Mucosa of stomach (tissue), 1 donor: ENCODE measurements around the gene SSC5D.

Source experiments
- H3K27me3 ChIP-seq: one replicate; pipeline ENCODE4 v1.7.0; 2013; ENCODE audit warnings: mild to moderate bottlenecking, low read length; ENCODE audit not compliant: control insufficient read depth, insufficient read depth
- H3K36me3 ChIP-seq: one replicate; pipeline ENCODE4 v1.7.0; 2013; ENCODE audit warnings: low read length; ENCODE audit not compliant: control insufficient read depth, insufficient read depth
- H3K4me1 ChIP-seq: one replicate; pipeline ENCODE4 v1.7.0; 2013; ENCODE audit warnings: mild to moderate bottlenecking, low read length; ENCODE audit not compliant: control insufficient read depth, insufficient read depth
- H3K4me3 ChIP-seq: one replicate; pipeline ENCODE4 v1.7.0; 2013; ENCODE audit warnings: low read length
- H3K9ac ChIP-seq: one replicate; pipeline ENCODE4 v1.7.0; 2013; ENCODE audit warnings: mild to moderate bottlenecking, low read length, moderate library complexity
- H3K9me3 ChIP-seq: one replicate; pipeline ENCODE4 v1.7.0; 2013; ENCODE audit warnings: mild to moderate bottlenecking, low read length, moderate library complexity; ENCODE audit not compliant: control insufficient read depth
- donor health status: Pancreatic carcinoma.

Gene SSC5D

DNA sequence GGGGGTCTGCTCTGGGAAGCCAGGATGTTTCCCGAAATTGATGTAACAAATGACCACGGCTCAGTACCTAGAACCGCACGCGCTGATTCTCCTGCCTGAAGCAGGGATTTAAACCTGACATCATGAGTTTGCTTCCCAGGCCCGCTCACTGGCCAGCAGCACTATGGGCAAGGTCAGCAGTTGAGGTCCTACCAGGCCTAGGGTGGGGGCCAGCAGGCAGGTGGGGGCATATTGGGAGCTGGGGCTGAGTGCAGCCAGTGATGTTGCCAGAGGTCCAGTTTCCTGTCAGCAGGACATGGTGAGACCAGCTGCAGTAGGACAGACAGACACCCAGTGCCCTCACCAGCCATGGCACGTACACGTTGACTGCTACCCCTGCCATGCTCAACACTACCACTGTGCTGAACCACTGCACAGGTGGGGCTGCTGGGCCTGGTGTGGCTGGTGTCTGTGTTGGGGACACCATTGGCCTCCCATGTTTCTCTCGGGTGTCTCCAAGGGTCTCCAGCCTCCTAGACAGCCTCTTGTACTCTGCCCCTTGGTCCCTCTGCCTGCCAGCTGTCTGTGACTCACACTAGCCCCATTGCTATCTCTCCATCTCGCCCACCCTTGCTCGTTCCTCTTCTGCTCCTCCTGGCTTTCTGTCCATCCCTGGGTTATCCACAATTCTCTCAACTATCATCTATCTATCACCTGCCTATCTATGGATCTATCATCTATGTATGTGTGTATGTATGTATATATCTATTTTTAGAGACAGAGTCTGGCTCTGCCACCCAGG lies 22.6 kb upstream of the SSC5D start:
- Histone ChIP-seq H3K9me3 (no peaks in the 10 kb centered on the region), H3K4me1 (peaks cover 22% of the 10 kb centered on the region), H3K4me3 (no peak overlapping the region), H3K27me3 (peaks cover 4% of the 10 kb centered on the region), H3K36me3 (no peaks in the 10 kb centered on the region), H3K9ac (no peak overlapping the region)

DNA sequence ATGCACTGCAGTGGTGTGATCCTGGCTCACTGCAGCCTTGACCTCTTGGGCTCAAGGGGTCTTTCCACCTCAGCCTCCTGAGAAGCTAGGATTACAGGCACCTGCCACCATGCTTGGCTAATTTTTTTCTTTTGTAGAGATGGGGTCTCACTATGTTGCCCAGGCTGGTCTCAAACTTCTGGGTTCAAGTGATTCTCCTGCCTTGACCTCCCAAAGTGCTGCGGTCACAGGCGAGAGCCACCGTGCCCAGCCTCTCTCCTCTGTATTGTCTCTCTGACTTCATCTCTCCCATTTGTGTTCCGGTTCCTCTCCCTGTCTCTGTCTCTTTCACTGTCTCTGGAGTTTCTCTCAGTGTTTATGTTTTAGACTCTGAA lies 22.0 kb upstream of the SSC5D start:
- Histone ChIP-seq H3K27me3 (peaks cover 4% of the 10 kb centered on the region), H3K4me1 (peaks cover 16% of the 10 kb centered on the region), H3K36me3 (no peaks in the 10 kb centered on the region), H3K9me3 (no peaks in the 10 kb centered on the region), H3K9ac (no peak overlapping the region), H3K4me3 (no peak overlapping the region)

DNA sequence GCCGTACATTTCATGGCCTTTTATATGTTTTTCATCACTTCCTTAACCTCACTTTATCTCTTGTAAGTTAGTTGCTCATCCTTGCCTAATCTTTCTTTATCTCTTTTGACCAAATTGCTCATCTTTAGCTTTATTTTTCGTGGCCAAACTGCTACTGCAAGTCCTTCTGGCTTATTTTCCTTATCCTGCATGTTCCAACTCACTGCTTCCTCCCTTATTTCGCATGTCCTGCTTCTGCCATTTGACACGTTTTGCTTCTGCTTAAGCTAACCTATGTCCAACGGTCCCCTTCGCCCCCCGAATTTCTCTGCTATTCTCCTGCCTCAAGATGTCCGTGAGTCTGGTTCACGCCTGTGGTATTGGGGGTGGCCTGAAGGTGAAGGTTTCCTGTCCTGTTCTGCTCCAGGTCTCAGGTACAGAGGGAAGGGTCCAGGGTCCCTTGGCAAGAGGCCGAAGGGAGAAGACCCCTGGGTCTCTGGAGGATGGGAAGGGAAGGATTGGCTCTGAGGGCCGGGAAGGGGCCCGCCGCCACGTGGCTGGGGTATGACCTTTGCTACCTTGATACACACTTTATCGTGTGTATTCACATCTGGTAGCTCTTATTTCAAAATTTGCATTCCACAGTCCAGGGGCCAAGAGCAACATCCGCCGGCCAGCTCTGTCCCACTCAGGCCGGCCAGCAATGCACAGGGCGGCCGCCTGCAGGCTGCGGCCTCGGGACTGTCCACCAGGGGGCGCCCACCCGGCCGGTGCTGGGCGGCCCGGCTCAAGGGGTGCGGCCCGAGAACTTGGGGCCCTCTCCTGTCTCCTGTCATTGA lies 20.8 kb upstream of the SSC5D start:
- Histone ChIP-seq H3K36me3 (no peaks in the 10 kb centered on the region), H3K9me3 (no peaks in the 10 kb centered on the region), H3K4me3 (no peak overlapping the region), H3K4me1 (peaks cover 13% of the 10 kb centered on the region), H3K9ac (peak overlapping the region; percentile 28), H3K27me3 (peaks cover 4% of the 10 kb centered on the region)

DNA sequence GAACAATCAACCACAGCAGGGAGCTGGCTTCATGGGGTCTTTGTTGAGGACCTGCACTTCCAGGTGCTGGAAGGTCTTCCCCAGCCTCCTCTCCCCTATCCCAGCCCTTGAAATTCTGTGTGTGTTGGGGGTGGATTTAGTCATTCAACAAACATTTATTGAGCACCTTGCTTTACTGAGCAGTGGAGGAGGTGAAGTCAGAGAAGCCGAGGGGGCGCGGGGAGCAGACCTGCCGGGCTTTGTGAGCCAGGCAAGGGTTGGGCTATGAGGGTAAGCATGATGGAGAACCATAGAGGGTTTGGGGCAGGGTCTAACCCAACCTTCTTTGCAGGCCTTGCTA lies 20.2 kb upstream of the SSC5D start:
- Histone ChIP-seq H3K9ac (peak overlapping the region; percentile 28), H3K4me1 (peaks cover 13% of the 10 kb centered on the region), H3K27me3 (peaks cover 2% of the 10 kb centered on the region), H3K4me3 (no peak overlapping the region), H3K9me3 (no peaks in the 10 kb centered on the region), H3K36me3 (no peaks in the 10 kb centered on the region)

DNA sequence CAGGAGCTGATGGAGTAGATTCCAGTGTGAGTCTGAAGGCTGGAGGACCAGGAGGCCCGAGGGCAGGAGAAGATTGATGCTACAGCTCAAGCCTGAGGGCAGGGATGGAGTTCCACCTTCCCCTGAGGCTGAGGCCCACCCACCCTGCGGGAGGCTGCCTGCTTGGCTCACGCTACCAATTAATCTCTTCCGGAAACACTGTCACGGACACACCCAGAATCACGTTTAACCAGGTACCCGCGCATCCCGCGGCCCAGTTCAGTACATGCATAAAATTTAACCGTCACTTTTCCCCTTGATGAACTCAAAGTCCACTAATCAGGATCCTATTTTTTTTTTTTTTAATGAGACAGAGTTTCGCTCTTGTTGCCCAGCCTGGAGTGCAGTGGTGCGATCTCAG lies 17.0 kb upstream of the SSC5D start:
- no peak overlapping the region for H3K9ac ChIP-seq
- no peaks in the 10 kb centered on the region for H3K36me3 ChIP-seq
- no peaks in the 10 kb centered on the region for H3K27me3 ChIP-seq

DNA sequence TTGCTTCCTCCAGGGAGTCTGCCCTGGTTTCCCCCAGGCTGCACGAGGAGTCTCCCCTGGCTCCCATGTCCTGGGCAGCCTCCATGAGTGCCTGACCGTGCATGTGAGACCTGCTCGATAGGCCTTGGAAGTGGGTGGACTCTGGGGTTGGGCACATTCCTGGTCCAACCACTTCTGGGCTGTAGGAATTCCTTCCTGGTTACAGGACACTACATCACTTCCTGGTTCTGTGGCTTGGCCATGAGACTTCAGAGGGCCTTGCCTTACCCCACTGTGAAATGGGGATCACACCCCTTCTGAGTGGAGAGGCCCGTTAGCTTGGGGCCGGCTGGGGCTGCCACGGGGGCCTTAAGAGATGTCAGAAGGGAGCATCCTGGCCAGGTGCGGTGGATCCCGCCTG lies 15.8 kb upstream of the SSC5D start:
- H3K4me1 ChIP-seq, result peaks cover 20% of the 10 kb centered on the region
- H3K9me3 ChIP-seq, result no peaks in the 10 kb centered on the region
- no peaks in the 10 kb centered on the region for H3K36me3 ChIP-seq
- no peaks in the 10 kb centered on the region for H3K27me3 ChIP-seq
- no peak overlapping the region for H3K9ac ChIP-seq
- H3K4me3 ChIP-seq, result no peak overlapping the region

More for the DNA sequence above, 17.0 kb upstream of the SSC5D start:
- Histone ChIP-seq H3K9me3 (no peaks in the 10 kb centered on the region), H3K4me1 (peaks cover 20% of the 10 kb centered on the region), H3K4me3 (no peak overlapping the region)

DNA sequence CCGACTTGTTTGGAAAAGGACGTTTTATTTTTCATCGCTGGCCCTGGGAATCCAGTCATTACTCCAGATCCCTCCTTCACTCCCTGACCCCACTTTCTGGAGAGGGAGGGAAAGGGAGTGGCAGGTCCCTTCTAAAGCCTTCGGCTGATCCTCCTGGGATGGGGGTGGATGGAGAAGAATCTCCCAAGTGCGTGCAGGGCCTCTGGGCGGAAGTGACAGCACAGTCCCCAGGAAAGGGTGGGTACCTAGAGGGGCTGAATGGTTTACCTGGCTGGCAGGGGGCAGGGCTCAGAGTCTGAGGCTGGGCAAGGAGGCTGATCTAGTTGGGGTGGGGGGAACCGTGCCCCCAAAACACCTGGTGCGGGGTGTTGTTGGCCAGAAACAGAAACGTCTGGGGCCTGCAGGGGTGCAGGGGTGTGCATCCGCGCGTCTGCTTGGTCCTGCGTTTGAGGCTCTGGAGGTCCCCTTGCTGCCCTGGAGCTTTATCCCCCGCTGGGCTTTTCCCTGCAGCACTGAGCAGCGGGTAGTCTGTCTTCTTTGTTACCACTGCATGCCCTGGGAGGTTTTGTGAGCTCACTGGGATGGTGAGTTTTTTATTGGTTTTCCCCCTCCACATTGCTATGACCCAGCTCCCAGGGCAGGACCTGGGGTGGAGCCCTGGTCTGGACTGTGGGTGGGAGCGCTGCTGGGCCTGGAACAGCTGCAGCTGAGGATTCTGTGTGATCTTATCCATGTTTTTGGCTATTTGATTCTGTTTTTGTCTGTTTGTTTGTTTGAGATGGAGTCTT lies 14.8 kb upstream of the SSC5D start:
- peaks cover 12% of the 10 kb centered on the region for H3K4me1 ChIP-seq
- no peaks in the 10 kb centered on the region for H3K36me3 ChIP-seq
- H3K9ac ChIP-seq, result no peak overlapping the region
- no peaks in the 10 kb centered on the region for H3K27me3 ChIP-seq
- H3K9me3 ChIP-seq, result no peaks in the 10 kb centered on the region
- no peak overlapping the region for H3K4me3 ChIP-seq

DNA sequence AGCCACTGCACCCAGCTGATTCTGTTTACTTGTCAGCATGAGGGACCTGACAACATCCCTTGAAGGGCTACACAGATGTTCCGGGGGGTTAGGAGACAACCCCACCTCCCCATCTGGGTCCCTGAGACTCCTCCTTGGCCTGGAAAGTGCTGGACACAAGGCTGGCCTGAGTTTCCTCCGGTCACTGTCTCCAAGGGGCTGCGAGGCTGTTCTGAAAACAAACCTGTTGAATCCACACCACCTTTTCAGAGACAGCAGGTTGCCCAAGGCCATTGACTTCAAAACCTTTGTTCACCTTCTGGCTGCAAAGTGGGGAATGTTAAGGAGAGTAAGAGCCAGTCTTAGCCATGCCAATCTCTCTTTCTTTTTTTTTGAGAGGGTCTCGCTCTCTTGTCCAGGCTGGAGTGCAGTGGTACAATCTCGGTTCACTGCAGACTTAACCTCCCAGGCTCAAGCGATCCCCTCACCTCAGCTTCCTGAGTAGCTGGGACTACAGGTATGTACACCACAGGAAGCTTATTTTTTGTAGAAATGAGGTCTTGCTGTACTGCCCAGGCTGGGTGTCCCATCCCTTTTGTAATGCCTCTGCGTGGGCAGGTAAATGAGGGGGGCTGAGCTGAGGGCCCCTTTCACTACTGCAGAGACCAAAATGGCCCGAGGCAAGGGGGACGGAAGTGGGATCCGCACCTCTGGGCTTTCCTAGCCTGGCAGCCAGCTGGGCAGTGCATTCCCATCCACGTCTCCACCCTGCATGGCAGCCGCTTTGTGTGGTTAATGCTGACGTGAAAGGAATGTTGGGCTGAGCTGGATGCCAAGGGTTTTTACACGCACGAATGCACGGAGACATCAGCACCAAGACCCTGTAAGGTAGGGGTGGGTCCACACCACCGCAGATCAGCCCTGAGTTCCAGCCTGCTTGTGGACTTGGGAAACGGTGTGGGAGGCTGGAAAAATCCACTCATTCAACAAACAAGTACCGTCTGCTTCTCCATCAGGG lies 13.7 kb upstream of the SSC5D start:
- H3K27me3 ChIP-seq, result no peaks in the 10 kb centered on the region
- H3K9ac ChIP-seq, result no peak overlapping the region
- no peaks in the 10 kb centered on the region for H3K9me3 ChIP-seq
- no peaks in the 10 kb centered on the region for H3K36me3 ChIP-seq
- H3K4me3 ChIP-seq, result no peak overlapping the region
- H3K4me1 ChIP-seq, result peaks cover 12% of the 10 kb centered on the region

DNA sequence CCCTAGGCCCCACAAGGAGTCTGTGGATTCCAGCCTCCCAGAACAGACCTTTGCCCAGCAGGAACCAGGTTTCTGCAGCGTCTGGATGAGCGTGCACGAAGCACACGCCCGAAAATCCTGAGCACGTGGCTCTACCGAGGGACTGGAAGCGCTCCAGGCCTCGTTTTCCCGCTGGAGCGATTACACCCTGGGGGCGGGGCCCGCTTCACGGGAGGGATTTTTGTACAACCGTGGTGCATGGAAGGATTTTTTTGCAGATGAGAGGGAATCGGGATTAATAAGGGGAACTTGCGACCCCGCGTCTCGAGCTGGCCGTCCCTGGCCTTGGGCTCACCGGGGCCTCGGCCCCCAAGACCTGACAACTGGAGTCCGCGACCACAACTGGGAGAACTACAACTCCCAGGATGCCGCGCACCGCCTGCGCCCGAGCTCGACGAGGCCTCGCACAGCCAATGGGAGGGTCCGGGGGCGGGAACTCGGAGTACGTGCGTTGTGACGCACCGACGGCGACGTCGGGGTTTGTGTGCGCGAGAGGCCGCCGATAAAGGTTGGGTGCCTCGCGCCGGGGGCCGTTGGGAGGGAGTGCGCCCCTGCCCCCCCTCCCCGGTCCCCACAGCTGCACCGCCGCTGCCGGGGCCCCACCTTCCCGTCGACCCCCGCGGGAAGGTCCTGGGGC lies 12.0 kb upstream of the SSC5D start, which contains the start of gene ZNF628:
ZNF628 (plus strand) TSS at position 518 of the 676 bp plus-strand sequence. CDS start 3,294 bp downstream, outside the sequence.
- Histone ChIP-seq H3K27me3 (no peaks in the 10 kb centered on the region), H3K36me3 (no peaks in the 10 kb centered on the region), H3K4me3 (peak within 1 kb of the TSS; percentile 44), H3K9me3 (no peaks in the 10 kb centered on the region), H3K4me1 (peaks cover 12% of the 10 kb centered on the region), H3K9ac (peak within 1 kb of the TSS; percentile 67)

DNA sequence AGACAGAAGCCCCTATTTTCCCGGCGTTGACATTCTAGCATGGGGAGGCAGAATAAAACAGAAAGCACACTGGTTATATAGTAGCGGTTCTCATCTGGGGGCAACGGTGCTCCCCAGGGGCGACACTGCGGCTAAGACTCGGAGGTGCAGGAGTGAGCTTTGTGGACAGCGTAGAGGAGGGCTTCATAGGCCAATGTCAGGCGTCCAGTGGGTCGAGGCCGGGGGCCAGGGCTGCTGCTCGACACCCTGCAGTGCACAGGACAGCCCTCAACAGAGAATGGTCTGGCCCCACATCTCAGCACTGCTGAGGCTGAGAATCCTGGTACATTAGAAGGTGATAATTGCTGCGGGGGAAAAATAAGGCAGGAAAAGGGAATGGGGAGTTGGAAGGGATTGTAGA lies 10.3 kb upstream of the SSC5D start:
- Histone ChIP-seq H3K27me3 (no peaks in the 10 kb centered on the region), H3K9me3 (no peaks in the 10 kb centered on the region), H3K9ac (no peak overlapping the region), H3K4me3 (no peak overlapping the region), H3K4me1 (peaks cover 7% of the 10 kb centered on the region), H3K36me3 (no peaks in the 10 kb centered on the region)

DNA sequence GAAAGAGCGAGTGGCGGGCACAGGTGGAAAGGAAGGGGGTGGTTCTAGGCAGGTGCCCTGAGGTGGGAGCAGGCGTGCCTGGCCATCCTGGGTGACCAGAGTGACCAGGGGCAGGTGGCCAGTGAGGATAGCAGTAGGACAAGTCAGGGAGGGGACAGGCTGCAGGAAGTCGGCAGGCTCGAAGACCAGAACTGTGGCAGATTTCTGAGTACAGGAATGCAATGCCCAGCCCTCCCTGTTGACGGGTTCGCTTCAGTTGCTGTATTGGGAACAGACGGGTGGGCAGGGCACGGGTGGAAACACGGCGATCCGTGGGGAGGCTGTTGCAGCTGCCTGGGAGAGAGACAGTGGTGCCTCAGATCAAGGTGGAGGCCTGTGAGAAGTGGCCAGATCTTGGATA lies 9.9 kb upstream of the SSC5D start:
- no peaks in the 10 kb centered on the region for H3K27me3 ChIP-seq
- H3K9me3 ChIP-seq, result no peaks in the 10 kb centered on the region
- H3K36me3 ChIP-seq, result no peaks in the 10 kb centered on the region
- H3K4me1 ChIP-seq, result peaks cover 7% of the 10 kb centered on the region
- no peak overlapping the region for H3K4me3 ChIP-seq
- no peak overlapping the region for H3K9ac ChIP-seq
